DOHH2 (cell line): ENCODE results near the gene GGN.

Experiments
- H3F3A ChIP-seq: fragments of 200-600 bp; sonication (generic), shearing (Covaris generic); 2 replicates; pipeline ENCODE4 v1.6.0; 2016; ENCODE audit warnings: antibody characterized with exemption, mild to moderate bottlenecking; ENCODE audit not compliant: control insufficient read depth, insufficient read depth
- H3K27ac ChIP-seq: fragments of 200-600 bp; sonication (generic); 2 replicates; pipeline ENCODE4 v1.5.1; 2014; ENCODE audit warnings: low read depth, mild to moderate bottlenecking, low read length, moderate library complexity
- H3K27me3 ChIP-seq: fragments of 200-600 bp; sonication (generic); 2 replicates; pipeline ENCODE4 v1.6.1; 2014; ENCODE audit warnings: mild to moderate bottlenecking, low read length, mixed read lengths; ENCODE audit not compliant: control insufficient read depth
- H3K36me3 ChIP-seq: fragments of 200-600 bp; sonication (generic); 2 replicates; pipeline ENCODE4 v1.6.1; 2014; ENCODE audit warnings: mild to moderate bottlenecking, low read length, moderate library complexity, mixed read lengths; ENCODE audit not compliant: control insufficient read depth
- H3K4me1 ChIP-seq: fragments of 200-600 bp; sonication (generic); 2 replicates; pipeline ENCODE4 v1.6.1; 2014; ENCODE audit warnings: mild to moderate bottlenecking, low read length, mixed read lengths; ENCODE audit not compliant: control insufficient read depth
- H3K4me2 ChIP-seq: fragments of 200-600 bp; sonication (generic); 2 replicates; pipeline ENCODE4 v1.6.0; 2014; ENCODE audit warnings: mild to moderate bottlenecking, low read length, moderate library complexity
- H3K4me3 ChIP-seq: fragments of 200-600 bp; sonication (generic); 2 replicates; pipeline ENCODE4 v1.5.1; 2014; ENCODE audit warnings: mild to moderate bottlenecking, low read length, mixed read lengths
- H3K79me2 ChIP-seq: fragments of 200-600 bp; sonication (generic); 2 replicates; pipeline ENCODE4 v1.6.1; 2014; ENCODE audit warnings: mild to moderate bottlenecking, low read length, mixed read lengths; ENCODE audit not compliant: control insufficient read depth
- H3K9me2 ChIP-seq: fragments of 200-600 bp; sonication (generic); replicated peaks from 2 replicates; pipeline ENCODE4 v1.6.1; 2014; ENCODE audit warnings: mild to moderate bottlenecking, low read length, mixed read lengths; ENCODE audit not compliant: control insufficient read depth
- H3K9me3 ChIP-seq: fragments of 200-600 bp; sonication (generic); 2 replicates; pipeline ENCODE4 v1.6.1; 2014; ENCODE audit warnings: antibody characterized with exemption, low read length, mixed read lengths; ENCODE audit not compliant: control insufficient read depth, insufficient read depth
- H4K20me1 ChIP-seq: fragments of 200-600 bp; sonication (generic); 2 replicates; pipeline ENCODE4 v1.6.0; 2014; ENCODE audit warnings: low read depth, mild to moderate bottlenecking, antibody characterized with exemption, low read length, moderate library complexity; ENCODE audit not compliant: control insufficient read depth, insufficient read depth
- EZH2phosphoT487 ChIP-seq: fragments of 200-600 bp; sonication (generic); IDR thresholded peaks from 2 replicates; pipeline ENCODE4 v1.6.1; 2017; ENCODE audit warnings: borderline replicate concordance, mild to moderate bottlenecking, antibody characterized with exemption, low read length, moderate library complexity, mixed read lengths
- TF ChIP-seq, protein P1 (sequence below): fragments of 200-600 bp; sonication (generic); IDR thresholded peaks from one replicate; pipeline ENCODE4 v1.5.1; 2014; ENCODE audit warnings: antibody characterized with exemption, mild to moderate bottlenecking, low read depth, low read length; ENCODE audit not compliant: poor library complexity, severe bottlenecking

Gene GGN

DNA sequence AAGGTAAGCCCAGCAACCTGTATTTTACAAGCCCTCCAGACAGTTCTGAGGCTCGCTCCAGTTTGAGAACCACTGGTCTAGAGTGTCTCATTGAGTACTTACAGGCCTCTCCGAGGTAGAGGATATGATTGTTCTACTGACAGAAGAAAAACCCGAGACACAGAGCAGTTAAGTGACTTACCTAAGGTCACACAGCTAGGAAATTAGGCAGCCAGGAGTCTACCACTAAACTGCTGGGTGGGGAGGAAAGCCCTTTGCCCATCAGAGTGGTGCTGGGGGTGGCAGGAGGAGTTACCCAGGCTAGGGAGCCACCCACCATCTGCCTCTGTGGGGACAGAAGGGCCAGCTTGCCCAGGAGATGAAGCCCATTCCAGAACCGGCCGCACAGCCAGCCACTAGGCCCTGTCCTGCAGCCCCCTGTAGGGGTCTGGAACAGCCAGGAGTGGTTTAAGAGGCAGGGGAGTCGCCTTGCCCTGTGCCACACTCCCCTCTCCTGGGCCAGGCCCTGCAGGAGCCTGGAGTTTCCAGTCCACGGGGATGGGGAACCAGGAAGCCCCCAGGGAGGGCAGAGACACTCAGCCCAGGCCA is 37.5 kb upstream of the GGN start:
- H4K20me1 ChIP-seq, result no peaks in the 10 kb centered on the region
- H3K27me3 ChIP-seq, result peaks cover 9% of the 10 kb centered on the region; the same call in 1 of the 2 replicates
- H3K27ac ChIP-seq, result no peak overlapping the region
- no peaks in the 10 kb centered on the region for H3K79me2 ChIP-seq
- peaks cover 14% of the 10 kb centered on the region for H3K4me1 ChIP-seq
- TF ChIP-seq EZH2phosphoT487, result no peak
- TF ChIP-seq, protein P1, sequence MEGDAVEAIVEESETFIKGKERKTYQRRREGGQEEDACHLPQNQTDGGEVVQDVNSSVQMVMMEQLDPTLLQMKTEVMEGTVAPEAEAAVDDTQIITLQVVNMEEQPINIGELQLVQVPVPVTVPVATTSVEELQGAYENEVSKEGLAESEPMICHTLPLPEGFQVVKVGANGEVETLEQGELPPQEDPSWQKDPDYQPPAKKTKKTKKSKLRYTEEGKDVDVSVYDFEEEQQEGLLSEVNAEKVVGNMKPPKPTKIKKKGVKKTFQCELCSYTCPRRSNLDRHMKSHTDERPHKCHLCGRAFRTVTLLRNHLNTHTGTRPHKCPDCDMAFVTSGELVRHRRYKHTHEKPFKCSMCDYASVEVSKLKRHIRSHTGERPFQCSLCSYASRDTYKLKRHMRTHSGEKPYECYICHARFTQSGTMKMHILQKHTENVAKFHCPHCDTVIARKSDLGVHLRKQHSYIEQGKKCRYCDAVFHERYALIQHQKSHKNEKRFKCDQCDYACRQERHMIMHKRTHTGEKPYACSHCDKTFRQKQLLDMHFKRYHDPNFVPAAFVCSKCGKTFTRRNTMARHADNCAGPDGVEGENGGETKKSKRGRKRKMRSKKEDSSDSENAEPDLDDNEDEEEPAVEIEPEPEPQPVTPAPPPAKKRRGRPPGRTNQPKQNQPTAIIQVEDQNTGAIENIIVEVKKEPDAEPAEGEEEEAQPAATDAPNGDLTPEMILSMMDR, result no peak
- H3K9me2 ChIP-seq, result no peaks in the 10 kb centered on the region
- H3K4me3 ChIP-seq, result peak overlapping the region; percentile 3; the same call in 1 of the 2 replicates
- H3F3A ChIP-seq, result no peaks in the 10 kb centered on the region; the same call in 1 of the 2 replicates
- H3K4me2 ChIP-seq, result peak overlapping the region; percentile 52
- H3K36me3 ChIP-seq, result no peaks in the 10 kb centered on the region
- H3K9me3 ChIP-seq, result no peaks in the 10 kb centered on the region

DNA sequence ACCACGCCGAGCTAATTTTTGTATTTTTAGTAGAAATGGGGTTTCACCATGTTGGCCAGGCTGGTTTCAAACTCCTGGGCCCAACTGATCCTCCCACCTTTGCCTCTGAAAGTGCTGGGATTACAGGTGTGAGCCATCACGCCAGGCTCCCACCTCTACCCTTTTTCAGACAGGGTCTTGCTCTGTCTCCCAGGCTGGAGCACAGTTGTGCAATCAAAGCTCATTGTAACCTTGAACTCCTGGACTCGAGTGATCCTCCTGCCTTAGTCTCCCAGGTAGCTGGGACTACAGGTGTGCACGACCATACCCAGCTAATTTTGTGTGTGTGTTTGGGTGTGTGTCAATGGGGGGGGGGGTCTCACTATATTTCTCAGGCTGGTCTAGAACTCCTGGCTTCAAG is 36.4 kb upstream of the GGN start:
- Histone ChIP-seq H3K9me2 (no peaks in the 10 kb centered on the region), H3K4me1 (peaks cover 14% of the 10 kb centered on the region), H3K27me3 (peaks cover 5% of the 10 kb centered on the region; the same call in 1 of the 2 replicates), H3K4me2 (no peak overlapping the region), H4K20me1 (no peaks in the 10 kb centered on the region), H3K9me3 (no peaks in the 10 kb centered on the region), H3K36me3 (no peaks in the 10 kb centered on the region), H3K4me3 (no peak overlapping the region), H3F3A (no peaks in the 10 kb centered on the region; the same call in 1 of the 2 replicates), H3K79me2 (no peaks in the 10 kb centered on the region), H3K27ac (no peak overlapping the region)
- TF ChIP-seq EZH2phosphoT487, result no peak
- TF ChIP-seq, protein P1, result no peak

DNA sequence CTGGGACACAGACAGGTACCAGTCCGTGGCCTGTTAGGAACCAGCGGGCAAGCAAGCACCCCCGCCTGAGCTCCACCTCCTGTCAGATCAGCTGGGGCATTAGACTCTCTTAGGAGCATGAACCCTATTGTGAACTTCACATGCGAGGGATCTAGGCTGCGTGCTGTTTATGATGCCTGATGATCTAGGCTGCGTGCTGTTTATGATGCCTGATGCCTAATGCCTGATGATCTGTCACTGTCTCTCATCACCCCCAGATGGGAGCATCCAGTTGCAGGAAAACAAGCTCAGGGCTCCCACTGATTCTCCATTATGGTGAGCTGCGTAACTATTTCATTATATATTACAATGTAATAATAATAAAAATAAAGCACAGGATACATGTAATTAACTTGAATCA is 34.6 kb upstream of the GGN start:
- Histone ChIP-seq H3K36me3 (no peaks in the 10 kb centered on the region), H3K27me3 (peaks cover 1% of the 10 kb centered on the region; the same call in 1 of the 2 replicates), H3K9me3 (no peaks in the 10 kb centered on the region), H3K9me2 (no peaks in the 10 kb centered on the region), H3K4me2 (no peak overlapping the region), H3K4me3 (no peak overlapping the region), H3K27ac (no peak overlapping the region), H3K4me1 (peaks cover 30% of the 10 kb centered on the region), H4K20me1 (no peaks in the 10 kb centered on the region), H3F3A (peaks cover 4% of the 10 kb centered on the region), H3K79me2 (no peaks in the 10 kb centered on the region)
- TF ChIP-seq, protein P1, result no peak
- TF ChIP-seq EZH2phosphoT487, result no peak
